MM.1S (cell line): ENCODE results near the gene CBL.

Experiments used
- CTCF ChIP-seq: fragments of 300-600 bp; sonication (generic); IDR thresholded peaks from 2 replicates; pipeline ENCODE4 v1.5.1; 2016; ENCODE audit warnings: antibody characterized with exemption, low read length, mixed read lengths
- EZH2 ChIP-seq: fragments of 300-600 bp; sonication (generic); optimal IDR thresholded peaks from 2 replicates; pipeline ENCODE3; 2017; ENCODE audit warnings: low read depth, mild to moderate bottlenecking, antibody characterized with exemption, low read length, mixed read lengths
- EZH2phosphoT487 ChIP-seq: fragments of 300-600 bp; sonication (generic); IDR thresholded peaks from 2 replicates; pipeline ENCODE4 v1.6.1; 2018; ENCODE audit warnings: antibody characterized with exemption, low read length

GRCh38 chr11:119320240-119320775 lies 114.2 kb downstream of the CBL start:
- TF ChIP-seq CTCF, result no peak
- no peak for TF ChIP-seq EZH2
- TF ChIP-seq EZH2phosphoT487, result no peak
